ENCODE measurements around the gene ADCY3. TPM values are rescaled to one million over a fixed set of nuclear protein-coding genes. Genes with fewer than 3 reads are reported as not detected.

ADCY3 gene
- total RNA-seq, 1 experiment from 2014 or later = 71.1 TPM

GRCh38 chr2:24840962-24841945 is 78.8 kb downstream of the ADCY3 start:
- no peak overlapping the region for H3K4me3 ChIP-seq (replicated peaks in 1 of 2; ENCODE audit: low read depth in 1 of 2, low read length in 2 of 2)
- H3K4me2 ChIP-seq (ENCODE audit: low read length) = no peak overlapping the region
- H2AFZ ChIP-seq (ENCODE audit: low read depth, low read length, poor library complexity, severe bottlenecking) = no peak overlapping the region
- H4K20me1 ChIP-seq (ENCODE audit: insufficient read depth) = no peaks in the 10 kb centered on the region
- ATAC-seq = no peak
- H3K9me2 ChIP-seq (ENCODE audit: insufficient read depth) = no peaks in the 10 kb centered on the region
- H3K27me3 ChIP-seq (ENCODE audit: insufficient read depth, low read length) = no peaks in the 10 kb centered on the region
- H3K36me3 ChIP-seq (ENCODE audit: control insufficient read depth in 1 of 2, insufficient read depth in 2 of 2, low read length in 2 of 2) = peaks cover 0 to 9% of the 10 kb centered on the region in 2 experiments; a peak in 3 of 4 replicates
- RAD21 ChIA-PET (ENCODE audit: low non-redundant PET in 1 of 2, low total read pairs in 2 of 2, uncharacterized antibody in 2 of 2, unreplicated experiment in 2 of 2) = no interaction called here
- POLR2A ChIA-PET = no interaction called here
- H3K9ac ChIP-seq (ENCODE audit: low read length) = no peak overlapping the region
- H3K79me2 ChIP-seq (ENCODE audit: insufficient read depth, low read length) = no peaks in the 10 kb centered on the region
- DNase-seq (ENCODE audit: low read depth, low spot score) = no peak
- H3K4me1 ChIP-seq (ENCODE audit: control insufficient read depth in 1 of 2, insufficient read depth in 2 of 2, low read length in 2 of 2) = peaks cover 0 to 4% of the 10 kb centered on the region in 2 experiments; a peak in 2 of 4 replicates
- no TSS peak for BruUV-seq (replicated peaks)
- H3K9me3 ChIP-seq (ENCODE audit: control insufficient read depth in 1 of 2, insufficient read depth in 1 of 2, low read depth in 1 of 2, low read length in 2 of 2) = no peaks in the 10 kb centered on the region
- CTCF ChIA-PET = no interaction called here
- intact Hi-C loops (cut with micrococcal nuclease) = no loop called here
- no peak overlapping the region for H3K27ac ChIP-seq (ENCODE audit: low read depth, low read length)
- TF ChIP-seq ZBTB33 (IDR thresholded peaks at IDR 0.05; ENCODE audit: extremely low read depth, insufficient replicate concordance, low read length) (no peak), SP1 (IDR thresholded peaks at IDR 0.05; ENCODE audit: low read depth) (no peak), ZNF274 (IDR thresholded peaks at IDR 0.05; ENCODE audit: low read depth, low read length) (no peak), MAX (IDR thresholded peaks at IDR 0.05) (no peak), POLR2AphosphoS5 (IDR thresholded peaks at IDR 0.05; ENCODE audit: low read depth, low read length) (no peak)

Data from HCT116 (cell line).